ENCODE measurements around the gene GH2. TPM values are rescaled to one million over a fixed set of nuclear protein-coding genes. Genes with fewer than 3 reads are reported as not detected.
"Not testable (repeated sequence)": the region's sequence is repeated elsewhere in the genome, so short reads cannot be mapped to it uniquely, and the experiment has no call there.

The GH2 gene
- total and polyA plus RNA-seq, 2 donors from 2014 or later = not detected

GRCh38 chr17:63847525-63848249 lies 34.1 kb downstream of the GH2 start:
- Histone ChIP-seq H3K4me1 (ENCODE audit: control insufficient read depth in 2 of 3, insufficient read depth in 2 of 3, low read depth in 1 of 3, low read length in 3 of 3) (peaks cover 0 to 4% (median 3%) of the 10 kb centered on the region in 3 donors), H3K36me3 (ENCODE audit: control insufficient read depth in 2 of 3, insufficient read depth in 3 of 3, low read length in 3 of 3) (no peaks in the 10 kb centered on the region), H3K27me3 (ENCODE audit: control insufficient read depth, insufficient read depth, low read length) (no peaks in the 10 kb centered on the region), H3K27ac (ENCODE audit: low read depth in 2 of 2, low read length in 2 of 2) (no peak overlapping the region), H3K9me3 (ENCODE audit: control insufficient read depth in 2 of 3, insufficient read depth in 1 of 3, low read length in 3 of 3) (no peaks in the 10 kb centered on the region), H3K9ac (ENCODE audit: low read length in 3 of 3) (no peak overlapping the region), H3K4me3 (ENCODE audit: low read length in 3 of 3) (no peak overlapping the region)
- intact Hi-C loops (cut with DNase I) = no loop called here
- no peak for DNase-seq
- FAIRE-seq = no peak
- no peak for TF ChIP-seq CTCF (IDR thresholded peaks at IDR 0.05; ENCODE audit: borderline replicate concordance, extremely low read depth, insufficient read depth)

GRCh38 chr17:63845509-63845908 lies 36.2 kb downstream of the GH2 start:
- no peak overlapping the region for H3K9ac ChIP-seq (ENCODE audit: low read length in 3 of 3)
- H3K36me3 ChIP-seq (ENCODE audit: control insufficient read depth in 2 of 3, insufficient read depth in 3 of 3, low read length in 3 of 3) = no peaks in the 10 kb centered on the region
- no peaks in the 10 kb centered on the region for H3K9me3 ChIP-seq (ENCODE audit: control insufficient read depth in 2 of 3, insufficient read depth in 1 of 3, low read length in 3 of 3)
- FAIRE-seq (no peak), DNase-seq (no peak)
- H3K4me1 ChIP-seq (ENCODE audit: control insufficient read depth in 2 of 3, insufficient read depth in 2 of 3, low read depth in 1 of 3, low read length in 3 of 3) = peaks cover 4 to 14% (median 12%) of the 10 kb centered on the region in 3 donors
- TF ChIP-seq CTCF (IDR thresholded peaks at IDR 0.05; ENCODE audit: borderline replicate concordance, extremely low read depth, insufficient read depth) = no peak
- H3K27me3 ChIP-seq (ENCODE audit: control insufficient read depth, insufficient read depth, low read length) = no peaks in the 10 kb centered on the region
- intact Hi-C loops (cut with DNase I) = no loop called here
- H3K27ac ChIP-seq (ENCODE audit: low read depth in 2 of 2, low read length in 2 of 2) = no peak overlapping the region
- no peak overlapping the region for H3K4me3 ChIP-seq (ENCODE audit: low read length in 3 of 3)

GRCh38 chr17:63843910-63844677 lies 37.6 kb downstream of the GH2 start:
- H3K4me1 ChIP-seq (ENCODE audit: control insufficient read depth in 2 of 3, insufficient read depth in 2 of 3, low read depth in 1 of 3, low read length in 3 of 3) = peaks cover 4 to 22% (median 19%) of the 10 kb centered on the region in 3 donors
- peak overlapping the region; percentile 91 to 92 for H3K27ac ChIP-seq (ENCODE audit: low read depth in 2 of 2, low read length in 2 of 2)
- FAIRE-seq = no peak
- no peaks in the 10 kb centered on the region for H3K9me3 ChIP-seq (ENCODE audit: control insufficient read depth in 2 of 3, insufficient read depth in 1 of 3, low read length in 3 of 3)
- peak overlapping the region in 1 of 3 donors; percentile 76 for H3K4me3 ChIP-seq (ENCODE audit: low read length in 3 of 3)
- H3K27me3 ChIP-seq (ENCODE audit: control insufficient read depth, insufficient read depth, low read length) = no peaks in the 10 kb centered on the region
- no peak overlapping the region for H3K9ac ChIP-seq (ENCODE audit: low read length in 3 of 3)
- intact Hi-C loops (cut with DNase I) = no loop called here
- no peak for TF ChIP-seq CTCF (IDR thresholded peaks at IDR 0.05; ENCODE audit: borderline replicate concordance, extremely low read depth, insufficient read depth)
- DNase-seq = no peak
- H3K36me3 ChIP-seq (ENCODE audit: control insufficient read depth in 2 of 3, insufficient read depth in 3 of 3, low read length in 3 of 3) = no peaks in the 10 kb centered on the region

- H3K36me3 ChIP-seq (ENCODE audit: control insufficient read depth in 2 of 3, insufficient read depth in 3 of 3, low read length in 3 of 3); H3K9me3 ChIP-seq (ENCODE audit: control insufficient read depth in 2 of 3, insufficient read depth in 1 of 3, low read length in 3 of 3); intact Hi-C loops (cut with DNase I); H3K27me3 ChIP-seq (ENCODE audit: control insufficient read depth, insufficient read depth, low read length); FAIRE-seq: not testable (repeated sequence)
- peak overlapping the region; percentile 75 to 88 (median 76) for H3K4me3 ChIP-seq (ENCODE audit: low read length in 3 of 3)
- H3K9ac ChIP-seq (ENCODE audit: low read length in 3 of 3) = peak overlapping the region in 2 of 3 donors; percentile 41 to 76
- DNase-seq = peak; percentile 32 to 82 (median 76)
- peaks cover 4 to 25% (median 21%) of the 10 kb centered on the region in 3 donors for H3K4me1 ChIP-seq (ENCODE audit: control insufficient read depth in 2 of 3, insufficient read depth in 2 of 3, low read depth in 1 of 3, low read length in 3 of 3)
- peak overlapping the region; percentile 91 to 92 for H3K27ac ChIP-seq (ENCODE audit: low read depth in 2 of 2, low read length in 2 of 2)
Measured at GRCh38 chr17:63843387-63843888, 38.3 kb downstream of the GH2 start.
